Measurements from ENCODE around the gene POU6F2.

The POU6F2 gene

DNA sequence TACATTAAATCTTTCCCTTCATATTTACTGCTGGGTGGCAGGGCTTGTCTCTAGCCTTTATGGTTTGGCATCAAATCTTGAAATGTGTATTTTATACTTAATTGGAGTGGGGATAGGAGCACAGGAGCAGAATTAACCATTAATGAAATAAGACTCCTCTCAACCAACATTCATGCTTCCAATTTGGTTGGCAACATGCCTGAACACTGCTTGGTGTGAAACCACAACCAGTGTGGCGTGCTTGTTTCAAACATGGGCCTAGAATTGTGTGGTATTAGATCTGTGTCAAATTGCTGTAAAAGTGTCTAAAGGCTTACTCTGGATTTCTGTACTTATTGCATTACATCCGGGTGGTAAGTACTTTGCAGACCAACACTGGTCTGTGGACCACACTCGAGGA, 43.7 kb upstream of the POU6F2 start:
- Histone ChIP-seq H3K23ac (ENCODE audit: low read depth, low read length, poor library complexity) (no peak overlapping the region), H3K14ac (ENCODE audit: low read length) (no peak overlapping the region), H4K8ac (ENCODE audit: low read depth, low read length) (no peak overlapping the region), H2BK15ac (ENCODE audit: low read length) (no peak overlapping the region), H4K91ac (ENCODE audit: low read depth, low read length, poor library complexity) (no peak overlapping the region), H2AFZ (ENCODE audit: low read length) (no peak overlapping the region), H3K4me2 (ENCODE audit: insufficient read depth, low read length, poor library complexity, severe bottlenecking) (no peak overlapping the region), H3K27me3 (ENCODE audit: control insufficient read depth in 3 of 3, insufficient read depth in 3 of 3, low read depth in 1 of 3, low read length in 3 of 3) (no peaks in the 10 kb centered on the region), H3K9me3 (replicated peaks in 1 of 2; ENCODE audit: control insufficient read depth in 2 of 2, insufficient read depth in 1 of 2, low read depth in 1 of 2, low read length in 2 of 2) (no peaks in the 10 kb centered on the region), H3K4ac (ENCODE audit: low read length) (no peak overlapping the region), H2BK12ac (ENCODE audit: low read length) (no peak overlapping the region), H3K27ac (replicated peaks; ENCODE audit: low read length) (no peak overlapping the region), H3K36me3 (replicated peaks in 1 of 2; ENCODE audit: control insufficient read depth in 2 of 2, insufficient read depth in 2 of 2, low read length in 2 of 2) (no peaks in the 10 kb centered on the region), H3K79me1 (ENCODE audit: low read depth, low read length) (no peaks in the 10 kb centered on the region), H3K4me1 (ENCODE audit: control insufficient read depth in 2 of 2, insufficient read depth in 1 of 2, low read depth in 1 of 2, low read length in 2 of 2) (peaks cover 0 to 13% of the 10 kb centered on the region in 2 donors), H2AK5ac (ENCODE audit: low read depth, low read length) (no peak overlapping the region), H3K18ac (ENCODE audit: low read length) (no peak overlapping the region), H3K4me3 (ENCODE audit: low read length in 2 of 2) (no peak overlapping the region), H2BK120ac (ENCODE audit: low read depth, low read length) (no peak overlapping the region), H2BK5ac (ENCODE audit: low read length) (no peak overlapping the region), H3K9ac (ENCODE audit: low read depth, low read length, poor library complexity) (no peak overlapping the region)
- no CpG with 5 or more reads among the region's 3 CpGs for WGBS, 2 donors (ENCODE audit: extremely low coverage in 2 of 2, insufficient read length in 2 of 2, insufficient replicate concordance in 1 of 2)
- no peak for DNase-seq (ENCODE audit: low spot score)

DNA sequence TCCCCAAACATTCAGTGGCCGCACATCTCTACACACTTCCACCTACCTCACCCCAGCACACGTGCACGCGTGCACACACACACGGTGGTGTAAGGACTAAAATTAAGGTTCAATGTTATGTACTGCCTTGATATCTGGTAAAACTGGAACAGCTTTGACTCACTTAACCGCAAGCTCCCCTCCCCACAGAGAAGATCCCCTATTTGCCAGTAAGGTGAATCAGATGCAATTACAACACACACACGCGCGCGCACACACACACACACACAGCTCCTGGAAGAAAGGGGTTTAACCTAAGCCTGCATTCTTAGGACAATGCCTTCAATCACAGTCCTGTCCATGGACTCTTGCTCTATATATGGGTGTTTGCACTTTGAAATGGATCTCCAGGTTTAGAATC, 43.2 kb upstream of the POU6F2 start:
- H4K91ac ChIP-seq (ENCODE audit: low read depth, low read length, poor library complexity) = no peak overlapping the region
- H2AFZ ChIP-seq (ENCODE audit: low read length) = no peak overlapping the region
- no peak overlapping the region for H2BK120ac ChIP-seq (ENCODE audit: low read depth, low read length)
- H2BK15ac ChIP-seq (ENCODE audit: low read length) = no peak overlapping the region
- H3K14ac ChIP-seq (ENCODE audit: low read length) = no peak overlapping the region
- no peaks in the 10 kb centered on the region for H3K36me3 ChIP-seq (replicated peaks in 1 of 2; ENCODE audit: control insufficient read depth in 2 of 2, insufficient read depth in 2 of 2, low read length in 2 of 2)
- H3K4me2 ChIP-seq (ENCODE audit: insufficient read depth, low read length, poor library complexity, severe bottlenecking) = no peak overlapping the region
- H3K23ac ChIP-seq (ENCODE audit: low read depth, low read length, poor library complexity) = no peak overlapping the region
- H3K79me1 ChIP-seq (ENCODE audit: low read depth, low read length) = no peaks in the 10 kb centered on the region
- H3K4me3 ChIP-seq (ENCODE audit: low read length in 2 of 2) = no peak overlapping the region
- H3K9ac ChIP-seq (ENCODE audit: low read depth, low read length, poor library complexity) = no peak overlapping the region
- WGBS, 2 donors (ENCODE audit: extremely low coverage in 2 of 2, insufficient read length in 2 of 2, insufficient replicate concordance in 1 of 2) = no CpG with 5 or more reads among the region's 10 CpGs
- no peaks in the 10 kb centered on the region for H3K9me3 ChIP-seq (replicated peaks in 1 of 2; ENCODE audit: control insufficient read depth in 2 of 2, insufficient read depth in 1 of 2, low read depth in 1 of 2, low read length in 2 of 2)
- H3K4me1 ChIP-seq (ENCODE audit: control insufficient read depth in 2 of 2, insufficient read depth in 1 of 2, low read depth in 1 of 2, low read length in 2 of 2) = peaks cover 0 to 10% of the 10 kb centered on the region in 2 donors
- H2BK12ac ChIP-seq (ENCODE audit: low read length) = no peak overlapping the region
- no peak overlapping the region for H2AK5ac ChIP-seq (ENCODE audit: low read depth, low read length)
- no peak overlapping the region for H3K27ac ChIP-seq (replicated peaks; ENCODE audit: low read length)
- no peak for DNase-seq (ENCODE audit: low spot score)
- H3K18ac ChIP-seq (ENCODE audit: low read length) = no peak overlapping the region
- no peak overlapping the region for H3K4ac ChIP-seq (ENCODE audit: low read length)
- no peaks in the 10 kb centered on the region for H3K27me3 ChIP-seq (ENCODE audit: control insufficient read depth in 3 of 3, insufficient read depth in 3 of 3, low read depth in 1 of 3, low read length in 3 of 3)
- no peak overlapping the region for H2BK5ac ChIP-seq (ENCODE audit: low read length)
- no peak overlapping the region for H4K8ac ChIP-seq (ENCODE audit: low read depth, low read length)

DNA sequence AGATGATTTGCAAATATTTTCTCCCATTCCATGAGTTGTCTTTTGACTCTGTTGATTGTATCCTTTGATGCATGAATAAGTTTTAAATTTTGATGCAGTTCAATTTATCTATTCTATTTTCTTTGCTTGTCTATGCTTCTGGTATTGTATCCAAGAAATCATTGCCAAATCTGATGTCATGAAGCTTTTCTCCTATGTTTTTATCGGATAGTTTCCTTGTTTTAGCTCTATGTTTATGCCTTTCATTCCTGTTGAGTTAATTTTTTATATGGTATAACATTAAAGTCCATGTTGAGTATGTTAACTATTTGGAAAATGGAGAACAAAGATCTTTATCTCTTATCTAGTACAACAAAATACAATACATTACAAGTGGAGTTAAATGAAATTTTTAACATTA, 41.1 kb upstream of the POU6F2 start:
- H3K9me3 ChIP-seq (replicated peaks in 1 of 2; ENCODE audit: control insufficient read depth in 2 of 2, insufficient read depth in 1 of 2, low read depth in 1 of 2, low read length in 2 of 2) = no peaks in the 10 kb centered on the region
- H2BK12ac ChIP-seq (ENCODE audit: low read length) = no peak overlapping the region
- H2AK5ac ChIP-seq (ENCODE audit: low read depth, low read length) = no peak overlapping the region
- H3K4ac ChIP-seq (ENCODE audit: low read length) = no peak overlapping the region
- H3K4me1 ChIP-seq (ENCODE audit: control insufficient read depth in 2 of 2, insufficient read depth in 1 of 2, low read depth in 1 of 2, low read length in 2 of 2) = peaks cover 0 to 10% of the 10 kb centered on the region in 2 donors
- H3K9ac ChIP-seq (ENCODE audit: low read depth, low read length, poor library complexity) = no peak overlapping the region
- no peak overlapping the region for H3K18ac ChIP-seq (ENCODE audit: low read length)
- H4K8ac ChIP-seq (ENCODE audit: low read depth, low read length) = no peak overlapping the region
- H3K4me2 ChIP-seq (ENCODE audit: insufficient read depth, low read length, poor library complexity, severe bottlenecking) = no peak overlapping the region
- DNase-seq (ENCODE audit: low spot score) = no peak
- H2BK120ac ChIP-seq (ENCODE audit: low read depth, low read length) = no peak overlapping the region
- H3K4me3 ChIP-seq (ENCODE audit: low read length in 2 of 2) = no peak overlapping the region
- H3K79me1 ChIP-seq (ENCODE audit: low read depth, low read length) = no peaks in the 10 kb centered on the region
- no CpG with 5 or more reads among the region's 1 CpG for WGBS, 2 donors (ENCODE audit: extremely low coverage in 2 of 2, insufficient read length in 2 of 2, insufficient replicate concordance in 1 of 2)
- H2BK15ac ChIP-seq (ENCODE audit: low read length) = no peak overlapping the region
- no peak overlapping the region for H3K23ac ChIP-seq (ENCODE audit: low read depth, low read length, poor library complexity)
- H4K91ac ChIP-seq (ENCODE audit: low read depth, low read length, poor library complexity) = no peak overlapping the region
- H3K27me3 ChIP-seq (ENCODE audit: control insufficient read depth in 3 of 3, insufficient read depth in 3 of 3, low read depth in 1 of 3, low read length in 3 of 3) = no peaks in the 10 kb centered on the region
- H3K27ac ChIP-seq (replicated peaks; ENCODE audit: low read length) = no peak overlapping the region
- H2AFZ ChIP-seq (ENCODE audit: low read length) = no peak overlapping the region
- no peaks in the 10 kb centered on the region for H3K36me3 ChIP-seq (replicated peaks in 1 of 2; ENCODE audit: control insufficient read depth in 2 of 2, insufficient read depth in 2 of 2, low read length in 2 of 2)
- no peak overlapping the region for H2BK5ac ChIP-seq (ENCODE audit: low read length)
- no peak overlapping the region for H3K14ac ChIP-seq (ENCODE audit: low read length)

DNA sequence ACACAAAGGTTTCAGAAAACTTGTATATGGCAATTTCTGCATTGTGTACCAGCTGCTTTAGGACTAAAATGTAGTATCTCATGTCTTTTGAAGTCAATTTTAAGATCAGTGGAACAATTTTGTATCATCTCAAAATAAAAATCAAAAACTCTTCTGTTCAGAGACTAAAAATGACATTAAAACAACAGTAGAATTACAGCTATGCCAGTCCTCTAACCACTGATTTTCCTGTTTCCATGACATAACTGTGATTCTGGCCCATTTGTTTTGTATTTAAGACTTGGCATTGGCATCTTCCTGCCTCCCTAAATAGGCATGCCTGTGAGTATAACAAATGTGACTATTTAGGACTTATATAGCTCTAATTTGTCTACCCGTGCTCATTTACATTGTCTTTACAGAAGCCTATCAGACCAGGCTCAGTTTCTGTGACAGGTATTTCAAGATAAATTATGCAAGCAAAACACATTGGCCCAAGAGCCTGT, 39.7 kb upstream of the POU6F2 start:
- no peak overlapping the region for H3K23ac ChIP-seq (ENCODE audit: low read depth, low read length, poor library complexity)
- peak overlapping the region; percentile 54 for H2AFZ ChIP-seq (ENCODE audit: low read length)
- H3K27me3 ChIP-seq (ENCODE audit: control insufficient read depth in 3 of 3, insufficient read depth in 3 of 3, low read depth in 1 of 3, low read length in 3 of 3) = no peaks in the 10 kb centered on the region
- H2BK120ac ChIP-seq (ENCODE audit: low read depth, low read length) = no peak overlapping the region
- no peak overlapping the region for H4K91ac ChIP-seq (ENCODE audit: low read depth, low read length, poor library complexity)
- no peak overlapping the region for H3K4ac ChIP-seq (ENCODE audit: low read length)
- H3K9me3 ChIP-seq (replicated peaks in 1 of 2; ENCODE audit: control insufficient read depth in 2 of 2, insufficient read depth in 1 of 2, low read depth in 1 of 2, low read length in 2 of 2) = no peaks in the 10 kb centered on the region
- H3K36me3 ChIP-seq (replicated peaks in 1 of 2; ENCODE audit: control insufficient read depth in 2 of 2, insufficient read depth in 2 of 2, low read length in 2 of 2) = no peaks in the 10 kb centered on the region
- H2BK5ac ChIP-seq (ENCODE audit: low read length) = no peak overlapping the region
- H3K79me1 ChIP-seq (ENCODE audit: low read depth, low read length) = no peaks in the 10 kb centered on the region
- WGBS, 2 donors (ENCODE audit: extremely low coverage in 2 of 2, insufficient read length in 2 of 2, insufficient replicate concordance in 1 of 2) = no CpG with 5 or more reads among the region's 1 CpG
- H3K27ac ChIP-seq (replicated peaks; ENCODE audit: low read length) = no peak overlapping the region
- no peak overlapping the region for H2AK5ac ChIP-seq (ENCODE audit: low read depth, low read length)
- DNase-seq (ENCODE audit: low spot score) = no peak
- no peak overlapping the region for H3K4me3 ChIP-seq (ENCODE audit: low read length in 2 of 2)
- no peak overlapping the region for H3K4me2 ChIP-seq (ENCODE audit: insufficient read depth, low read length, poor library complexity, severe bottlenecking)
- H3K9ac ChIP-seq (ENCODE audit: low read depth, low read length, poor library complexity) = no peak overlapping the region
- H2BK12ac ChIP-seq (ENCODE audit: low read length) = no peak overlapping the region
- peaks cover 0 to 10% of the 10 kb centered on the region in 2 donors for H3K4me1 ChIP-seq (ENCODE audit: control insufficient read depth in 2 of 2, insufficient read depth in 1 of 2, low read depth in 1 of 2, low read length in 2 of 2)
- H3K18ac ChIP-seq (ENCODE audit: low read length) = no peak overlapping the region
- H2BK15ac ChIP-seq (ENCODE audit: low read length) = no peak overlapping the region
- H3K14ac ChIP-seq (ENCODE audit: low read length) = no peak overlapping the region
- H4K8ac ChIP-seq (ENCODE audit: low read depth, low read length) = no peak overlapping the region

Data from neuronal stem cell (in vitro differentiated cells).